ENCODE results near the gene ALK. TPM values are rescaled to one million over a fixed set of nuclear protein-coding genes. Genes with fewer than 3 reads are reported as not detected.

The ALK gene
- not detected in 2 replicates for total RNA-seq (2014; rRNA removed; shearing (Covaris generic); ENCODE audit: low replicate concordance)

DNA sequence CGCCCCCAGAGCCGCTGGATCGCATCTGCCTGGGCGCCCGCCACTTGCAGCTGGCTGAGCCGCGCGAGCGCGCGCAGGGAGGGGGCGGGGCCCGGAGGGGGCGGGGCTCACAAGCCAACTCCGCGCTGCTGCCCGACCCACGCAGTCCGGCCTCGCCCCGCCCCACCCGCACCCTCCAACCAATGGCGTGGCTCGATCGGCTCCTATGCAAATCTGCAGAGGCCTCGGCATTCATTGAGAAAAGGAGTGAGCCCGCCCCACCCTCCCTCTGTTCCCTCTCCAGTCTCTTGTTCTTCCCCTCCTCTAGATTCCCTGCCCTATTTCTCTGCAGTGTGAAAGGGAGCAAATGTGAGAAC lies at the start of gene ALK:
Gene ALK, minus strand, starts transcription at position 27 of the 356 bp plus-strand sequence. CDS start 927 bp downstream, outside the sequence.
- Histone ChIP-seq H3K9me3 (no peaks in the 10 kb centered on the region), H3K4me3 (peak within 1 kb of the TSS; percentile 45), H3K36me3 (no peaks in the 10 kb centered on the region), H3K27me3 (peaks cover 18% of the 10 kb centered on the region)
- peak; percentile 95 for DNase-seq

- no peak overlapping the region for H3K4me3 ChIP-seq
- no peaks in the 10 kb centered on the region for H3K36me3 ChIP-seq
- no peaks in the 10 kb centered on the region for H3K9me3 ChIP-seq
- no peak for DNase-seq
- peaks cover 4% of the 10 kb centered on the region; the same call in 1 of the 2 replicates for H3K27me3 ChIP-seq
Observed at GRCh38 chr2:29966266-29966665, 44.9 kb upstream of the ALK start.

DNA sequence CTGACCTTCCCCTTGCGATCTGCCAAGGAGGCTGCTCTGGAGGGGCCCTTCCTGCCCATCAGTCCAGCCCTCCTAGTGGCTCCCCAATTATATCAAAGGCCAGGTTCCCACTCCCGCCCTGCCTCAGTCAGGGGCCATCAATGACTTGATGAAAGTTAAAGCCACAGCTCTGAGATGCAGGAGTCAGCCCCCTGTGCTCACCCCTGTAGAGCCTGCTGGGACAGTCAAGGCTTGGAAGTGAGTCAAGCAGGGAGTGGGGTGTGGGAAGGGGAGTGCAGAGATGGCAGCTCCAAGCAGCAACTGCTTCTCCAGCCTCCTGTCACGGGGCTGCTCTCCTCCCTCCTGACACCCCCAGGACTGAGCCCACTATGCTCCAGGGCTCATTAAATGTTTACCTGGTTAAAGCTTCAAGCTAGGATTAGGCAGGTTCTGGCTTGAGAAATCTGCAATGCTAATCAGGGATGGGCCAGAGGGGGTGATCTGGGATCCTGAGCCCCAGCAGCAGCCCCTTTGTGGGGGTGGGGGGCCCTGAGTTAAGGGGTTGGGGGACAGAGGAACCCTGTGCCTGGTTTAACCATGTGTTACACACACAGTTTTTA lies 42.7 kb upstream of the ALK start:
- H3K27me3 ChIP-seq = peaks cover 9% of the 10 kb centered on the region
- no peaks in the 10 kb centered on the region for H3K36me3 ChIP-seq
- H3K4me3 ChIP-seq = no peak overlapping the region
- DNase-seq = no peak
- no peaks in the 10 kb centered on the region for H3K9me3 ChIP-seq

GRCh38 chr2:29962922-29963321 lies 41.5 kb upstream of the ALK start:
- Histone ChIP-seq H3K27me3 (peaks cover 14% of the 10 kb centered on the region), H3K36me3 (no peaks in the 10 kb centered on the region), H3K4me3 (no peak overlapping the region), H3K9me3 (no peaks in the 10 kb centered on the region)
- no peak for DNase-seq

DNA sequence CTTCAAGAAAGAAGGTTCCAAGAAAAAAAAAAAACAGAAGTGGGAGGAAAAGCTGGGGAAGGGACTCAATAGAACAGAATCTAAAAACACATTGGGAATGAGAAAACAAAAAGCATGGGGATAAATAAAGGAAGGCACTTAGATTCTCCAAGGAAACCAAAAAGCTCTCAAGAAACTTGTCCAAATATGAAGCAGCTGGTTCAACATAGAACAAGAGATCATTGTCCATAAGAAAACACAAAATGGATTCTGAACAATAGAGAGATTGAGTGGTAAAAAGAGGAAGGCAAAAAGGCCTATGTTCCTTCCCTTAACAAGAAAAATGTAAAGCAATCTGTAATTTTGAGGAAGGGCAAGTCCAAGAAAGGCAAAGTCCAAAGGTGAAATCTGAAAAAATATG lies 32.9 kb upstream of the ALK start:
- Histone ChIP-seq H3K27me3 (peaks cover 15% of the 10 kb centered on the region), H3K4me3 (no peak overlapping the region), H3K9me3 (no peaks in the 10 kb centered on the region), H3K36me3 (no peaks in the 10 kb centered on the region)
- no peak for DNase-seq

DNA sequence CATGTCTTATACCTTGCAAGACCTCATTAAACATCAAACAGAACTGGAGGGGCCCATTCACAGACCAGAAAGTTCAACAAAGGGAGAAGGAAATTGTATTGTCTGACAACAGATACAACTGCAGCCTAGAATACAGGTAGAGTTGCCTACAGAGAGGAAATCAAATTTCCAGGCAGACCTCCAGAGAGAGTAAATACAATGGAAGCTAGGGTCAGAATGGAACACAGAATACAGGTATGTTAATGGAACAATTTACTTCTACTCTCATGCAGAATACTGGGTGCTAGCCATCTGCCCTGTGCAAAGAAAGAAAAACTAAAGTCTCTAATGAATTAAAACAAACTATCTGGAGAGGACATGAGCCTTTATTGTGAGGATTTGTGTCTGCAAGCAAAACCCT lies 31.6 kb upstream of the ALK start:
- peaks cover 9% of the 10 kb centered on the region for H3K27me3 ChIP-seq
- H3K4me3 ChIP-seq = no peak overlapping the region
- H3K9me3 ChIP-seq = no peaks in the 10 kb centered on the region
- DNase-seq = no peak
- no peaks in the 10 kb centered on the region for H3K36me3 ChIP-seq

DNA sequence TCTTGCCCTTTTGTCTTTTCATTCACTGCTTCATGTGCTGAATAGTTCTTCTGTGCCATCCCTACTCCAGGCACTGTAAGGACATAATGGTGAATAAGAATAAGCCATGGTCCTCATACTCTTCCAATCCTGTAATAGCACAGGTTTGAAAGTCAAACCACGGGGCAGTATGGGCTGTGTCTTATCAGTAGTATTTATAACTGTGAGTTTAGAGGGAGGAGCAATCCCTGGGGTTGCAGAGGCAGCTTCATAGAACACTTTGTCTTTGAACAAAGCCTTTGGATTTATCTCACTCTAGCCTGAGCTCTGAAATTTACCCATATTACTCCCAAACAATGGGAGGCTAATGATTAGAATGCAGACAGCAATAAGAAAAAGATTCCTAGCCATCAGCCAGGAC lies 30.2 kb upstream of the ALK start:
- DNase-seq = no peak
- no peak overlapping the region for H3K4me3 ChIP-seq

DNA sequence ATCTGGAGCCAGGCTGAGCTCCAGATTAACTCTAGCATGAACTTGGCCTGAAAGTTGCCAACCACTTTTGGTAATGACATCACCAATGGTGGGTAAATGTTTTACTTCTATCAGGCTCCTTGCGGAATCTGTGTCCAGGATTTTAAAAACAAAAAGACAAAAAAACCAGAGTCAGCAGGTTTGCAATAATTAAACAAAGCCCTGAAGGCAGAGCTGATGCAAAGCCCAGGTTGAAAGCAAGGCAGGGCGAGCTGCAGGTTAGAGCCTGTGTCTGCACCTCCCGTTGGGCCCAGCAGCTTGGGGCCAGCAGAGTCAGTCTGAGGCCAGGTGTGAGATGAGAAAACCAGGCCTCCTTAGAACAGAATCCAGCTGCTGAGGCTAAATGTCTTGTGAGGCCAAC lies 29.1 kb upstream of the ALK start:
- Histone ChIP-seq H3K9me3 (no peaks in the 10 kb centered on the region), H3K36me3 (no peaks in the 10 kb centered on the region), H3K27me3 (peaks cover 2% of the 10 kb centered on the region; the same call in 1 of the 2 replicates), H3K4me3 (no peak overlapping the region)
- no peak for DNase-seq

More for the DNA sequence above, 30.2 kb upstream of the ALK start:
- H3K27me3 ChIP-seq = peaks cover 9% of the 10 kb centered on the region
- H3K9me3 ChIP-seq = no peaks in the 10 kb centered on the region
- no peaks in the 10 kb centered on the region for H3K36me3 ChIP-seq

- no peaks in the 10 kb centered on the region; the same call in 1 of the 2 replicates for H3K27me3 ChIP-seq
- H3K36me3 ChIP-seq = no peaks in the 10 kb centered on the region
- no peaks in the 10 kb centered on the region for H3K9me3 ChIP-seq
- DNase-seq = no peak
- no peak overlapping the region for H3K4me3 ChIP-seq
Observed at GRCh38 chr2:29949042-29949441, 27.7 kb upstream of the ALK start.

GRCh38 chr2:29946505-29946904 lies 25.1 kb upstream of the ALK start:
- Histone ChIP-seq H3K27me3 (no peaks in the 10 kb centered on the region), H3K4me3 (no peak overlapping the region), H3K36me3 (no peaks in the 10 kb centered on the region), H3K9me3 (no peaks in the 10 kb centered on the region)
- no peak for DNase-seq

GRCh38 chr2:29942711-29943110 lies 21.3 kb upstream of the ALK start:
- H3K4me3 ChIP-seq = no peak overlapping the region
- no peak for DNase-seq
- no peaks in the 10 kb centered on the region for H3K36me3 ChIP-seq
- no peaks in the 10 kb centered on the region for H3K9me3 ChIP-seq
- H3K27me3 ChIP-seq = no peaks in the 10 kb centered on the region

GRCh38 chr2:29940706-29941105 lies 19.3 kb upstream of the ALK start:
- Histone ChIP-seq H3K27me3 (no peaks in the 10 kb centered on the region), H3K9me3 (no peaks in the 10 kb centered on the region), H3K4me3 (no peak overlapping the region), H3K36me3 (no peaks in the 10 kb centered on the region)
- DNase-seq = no peak

GRCh38 chr2:29936020-29936419 lies 14.6 kb upstream of the ALK start:
- no peak overlapping the region for H3K4me3 ChIP-seq
- no peak for DNase-seq
- no peaks in the 10 kb centered on the region for H3K36me3 ChIP-seq
- peaks cover 8% of the 10 kb centered on the region; the same call in 1 of the 2 replicates for H3K27me3 ChIP-seq
- H3K9me3 ChIP-seq = no peaks in the 10 kb centered on the region

DNA sequence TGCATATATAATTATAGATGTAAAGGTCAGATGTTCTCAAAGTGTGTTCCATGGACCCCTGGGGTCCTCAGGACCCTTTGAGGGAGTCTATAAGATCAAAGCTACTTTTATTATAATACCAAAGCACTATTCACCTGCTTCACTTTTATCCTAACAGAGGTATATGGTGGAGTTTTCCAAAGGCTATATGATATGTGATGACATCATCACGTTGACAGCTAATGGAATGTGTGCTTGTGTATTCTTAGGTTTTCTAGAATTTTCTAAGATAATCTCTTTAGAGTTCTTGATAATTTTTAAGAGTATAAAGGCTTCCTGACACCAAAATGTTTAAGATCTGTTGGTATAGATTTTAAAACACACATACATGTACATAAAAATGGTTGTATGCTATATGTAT lies 10.4 kb upstream of the ALK start:
- no peaks in the 10 kb centered on the region for H3K36me3 ChIP-seq
- H3K27me3 ChIP-seq = peaks cover 8% of the 10 kb centered on the region; the same call in 1 of the 2 replicates
- no peaks in the 10 kb centered on the region for H3K9me3 ChIP-seq
- DNase-seq = no peak
- no peak overlapping the region for H3K4me3 ChIP-seq

DNA sequence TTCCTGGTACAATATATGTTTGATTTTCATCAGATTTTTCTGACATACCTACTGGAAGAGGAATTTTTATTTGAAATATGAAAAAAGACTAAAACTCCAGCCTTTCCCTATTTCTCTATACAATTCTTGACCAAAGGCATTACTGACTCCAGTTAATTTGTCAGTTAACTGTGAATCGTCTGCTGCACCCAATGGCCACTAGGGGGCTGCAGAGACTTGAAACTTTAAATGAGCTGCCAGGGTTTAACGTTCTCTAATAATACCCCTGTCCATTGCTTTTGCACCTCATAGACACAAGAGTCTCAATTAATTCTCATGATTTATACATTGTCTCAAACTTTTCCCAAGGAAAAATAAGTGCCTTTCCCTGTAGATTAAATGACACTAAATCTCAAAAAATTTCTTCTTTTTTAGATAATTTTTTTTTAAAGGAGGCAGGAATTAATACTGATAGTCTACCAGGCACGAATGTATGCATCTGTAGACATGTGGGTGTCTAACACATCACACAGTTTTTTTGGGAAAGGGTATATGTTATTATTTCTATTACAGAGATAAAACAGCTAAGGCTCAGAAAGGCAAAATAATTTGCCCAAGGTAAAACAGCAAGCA lies 1.8 kb upstream of the ALK start:
- Histone ChIP-seq H3K9me3 (no peaks in the 10 kb centered on the region), H3K4me3 (no peak overlapping the region), H3K36me3 (no peaks in the 10 kb centered on the region), H3K27me3 (peaks cover 18% of the 10 kb centered on the region)
- DNase-seq = peak; percentile 37

- peaks cover 18% of the 10 kb centered on the region for H3K27me3 ChIP-seq
- no peak overlapping the region for H3K4me3 ChIP-seq
- H3K9me3 ChIP-seq = no peaks in the 10 kb centered on the region
- no peak for DNase-seq
- H3K36me3 ChIP-seq = no peaks in the 10 kb centered on the region
Observed at GRCh38 chr2:29922605-29923004, 1.2 kb upstream of the ALK start.

- Histone ChIP-seq H3K36me3 (no peaks in the 10 kb centered on the region), H3K9me3 (no peaks in the 10 kb centered on the region), H3K4me3 (peak overlapping the region; percentile 45), H3K27me3 (peaks cover 18% of the 10 kb centered on the region)
- DNase-seq = peak; percentile 54
Observed at GRCh38 chr2:29920631-29921559, 491 bp downstream of the ALK start.

All from MG63 (cell line).